HepG2 (cell line): ENCODE measurements around the gene SOX4. TPM values are rescaled to one million over a fixed set of nuclear protein-coding genes. Genes with fewer than 3 reads are reported as not detected.

ENCODE experiments used
- ETS1 ChIP-seq: sonication (generic); formaldehyde crosslinking; IDR thresholded peaks from 2 replicates; pipeline ENCODE4 v1.4.0; 2020; ENCODE audit warnings: missing genetic modification reagents
- MAF1 ChIP-seq: sonication (generic); formaldehyde crosslinking; IDR thresholded peaks from 2 replicates; pipeline ENCODE4 v1.5.0; 2020; ENCODE audit warnings: missing genetic modification reagents, borderline replicate concordance
- RNF2 ChIP-seq: fragments of 450-650 bp; conservative IDR thresholded peaks from 2 replicates; pipeline ENCODE4 v1.6.1; 2016; ENCODE audit warnings: low read depth
- SETDB1 ChIP-seq: sonication (generic); formaldehyde crosslinking; IDR thresholded peaks from 2 replicates; pipeline ENCODE4 v1.5.1; 2020; ENCODE audit warnings: missing genetic modification reagents, mild to moderate bottlenecking, borderline replicate concordance
- SOX13 ChIP-seq, 3 experiments: fragments of 450-650 bp in 1 of 3; sonication (generic) in 1 of 3; formaldehyde crosslinking in 1 of 3; IDR thresholded peaks in 2 of 3; conservative IDR thresholded peaks in 1 of 3; 2 replicates each; pipeline versions ENCODE4 v1.5.0 to v1.6.1; 2016 to 2020; ENCODE audit warnings: antibody characterized with exemption in 1 of 3, mild to moderate bottlenecking in 1 of 3, missing compliant biosample characterization in 1 of 3, missing genetic modification reagents in 1 of 3, moderate library complexity in 1 of 3
- TFDP1 ChIP-seq: IDR thresholded peaks from 2 replicates; pipeline ENCODE4 v1.6.1; 2016; ENCODE audit warnings: missing compliant biosample characterization, missing genetic modification reagents, borderline replicate concordance
- WIZ ChIP-seq: sonication (generic); formaldehyde crosslinking; IDR thresholded peaks from 2 replicates; pipeline ENCODE4 v1.5.1; 2020; ENCODE audit warnings: mild to moderate bottlenecking, missing genetic modification reagents
- ZNF121 ChIP-seq: sonication (generic); formaldehyde crosslinking; IDR thresholded peaks from 2 replicates; pipeline ENCODE4 v1.5.0; 2020; ENCODE audit warnings: mild to moderate bottlenecking, missing genetic modification reagents
- ZNF687 ChIP-seq: sonication (generic); formaldehyde crosslinking; IDR thresholded peaks from 2 replicates; pipeline ENCODE4 v1.5.1; 2020; ENCODE audit warnings: mild to moderate bottlenecking, missing genetic modification reagents, moderate library complexity
- ZSCAN21 ChIP-seq: sonication (generic); formaldehyde crosslinking; IDR thresholded peaks from 2 replicates; pipeline ENCODE4 v1.8.0; 2022; ENCODE audit warnings: mild to moderate bottlenecking, missing genetic modification reagents, moderate library complexity, borderline replicate concordance
- polyA plus RNA-seq, 8 experiments: library from polyadenylated mRNA; depleted of rRNA in 3 of 8; stranded (reverse) in 7 of 8; unstranded in 1 of 8; fragments of >200 nt; fragmentation: Illumina TruSeq in 4 of 8; extraction: Trizol in 4 of 8; gene quantifications; 2 replicates each; pipeline versions ENCODE4 v1.2.1 to v1.2.3, GENCODE V29; 2011 to 2016; ENCODE audit warnings: low read depth in 4 of 8, missing spikeins in 1 of 8, mixed read lengths in 1 of 8; ENCODE audit not compliant: insufficient read depth in 1 of 8
- total RNA-seq, 5 experiments: library from RNA; depleted of rRNA; stranded (reverse); fragments of >200 nt; fragmentation: Illumina TruSeq; extraction: Trizol; gene quantifications; 2 replicates each; pipeline ENCODE4 v1.2.3, GENCODE V29; 2016; ENCODE audit warnings: low read depth in 1 of 5
- TF ChIP-seq, protein P1 (sequence below): sonication (generic); formaldehyde crosslinking; IDR thresholded peaks from 2 replicates; pipeline ENCODE4 v1.8.0; 2022; ENCODE audit warnings: mild to moderate bottlenecking, missing genetic modification reagents; ENCODE audit not compliant: insufficient replicate concordance
- TF ChIP-seq, protein P2 (sequence below): sonication (generic); formaldehyde crosslinking; IDR thresholded peaks from 2 replicates; pipeline ENCODE4 v1.4.0; 2020; ENCODE audit warnings: missing genetic modification reagents
- TF ChIP-seq, protein P3 (sequence below): sonication (generic); formaldehyde crosslinking; IDR thresholded peaks from 2 replicates; pipeline ENCODE4 v1.8.0; 2022; ENCODE audit warnings: mild to moderate bottlenecking, missing genetic modification reagents, borderline replicate concordance

SOX4 gene
- total and polyA plus RNA-seq, 2 of the 13 experiments (the other 11 are each of a cell fraction or from before 2014, with no cell fraction given) = 2.6 to 3.4 TPM

- no peak for TF ChIP-seq MAF1 (CRISPR knock-in tag)
- no peak for TF ChIP-seq ZNF687
- TF ChIP-seq, protein P1, sequence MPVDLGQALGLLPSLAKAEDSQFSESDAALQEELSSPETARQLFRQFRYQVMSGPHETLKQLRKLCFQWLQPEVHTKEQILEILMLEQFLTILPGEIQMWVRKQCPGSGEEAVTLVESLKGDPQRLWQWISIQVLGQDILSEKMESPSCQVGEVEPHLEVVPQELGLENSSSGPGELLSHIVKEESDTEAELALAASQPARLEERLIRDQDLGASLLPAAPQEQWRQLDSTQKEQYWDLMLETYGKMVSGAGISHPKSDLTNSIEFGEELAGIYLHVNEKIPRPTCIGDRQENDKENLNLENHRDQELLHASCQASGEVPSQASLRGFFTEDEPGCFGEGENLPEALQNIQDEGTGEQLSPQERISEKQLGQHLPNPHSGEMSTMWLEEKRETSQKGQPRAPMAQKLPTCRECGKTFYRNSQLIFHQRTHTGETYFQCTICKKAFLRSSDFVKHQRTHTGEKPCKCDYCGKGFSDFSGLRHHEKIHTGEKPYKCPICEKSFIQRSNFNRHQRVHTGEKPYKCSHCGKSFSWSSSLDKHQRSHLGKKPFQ (CRISPR knock-in tag) = no peak
- TF ChIP-seq RNF2 = peak; percentile 28; the same call in 1 of the 2 replicates
- 0 out of 2 replicates have a peak, but pooled peaks have one; percentile 59 for TF ChIP-seq SETDB1
- 0 out of 2 replicates have a peak, but pooled peaks have one; percentile 37 for TF ChIP-seq ZSCAN21 (CRISPR knock-in tag)
- TF ChIP-seq SOX13 (IDR thresholded peaks at IDR 0.05) = no peak
- peak in 1 of 2 experiments; percentile 15; a peak in 1 of 4 replicates for TF ChIP-seq SOX13 (CRISPR knock-in tag; conservative IDR thresholded peaks at IDR 0.05 in 1 of 2, IDR thresholded peaks at IDR 0.05 in 1 of 2)
- TF ChIP-seq, protein P2, sequence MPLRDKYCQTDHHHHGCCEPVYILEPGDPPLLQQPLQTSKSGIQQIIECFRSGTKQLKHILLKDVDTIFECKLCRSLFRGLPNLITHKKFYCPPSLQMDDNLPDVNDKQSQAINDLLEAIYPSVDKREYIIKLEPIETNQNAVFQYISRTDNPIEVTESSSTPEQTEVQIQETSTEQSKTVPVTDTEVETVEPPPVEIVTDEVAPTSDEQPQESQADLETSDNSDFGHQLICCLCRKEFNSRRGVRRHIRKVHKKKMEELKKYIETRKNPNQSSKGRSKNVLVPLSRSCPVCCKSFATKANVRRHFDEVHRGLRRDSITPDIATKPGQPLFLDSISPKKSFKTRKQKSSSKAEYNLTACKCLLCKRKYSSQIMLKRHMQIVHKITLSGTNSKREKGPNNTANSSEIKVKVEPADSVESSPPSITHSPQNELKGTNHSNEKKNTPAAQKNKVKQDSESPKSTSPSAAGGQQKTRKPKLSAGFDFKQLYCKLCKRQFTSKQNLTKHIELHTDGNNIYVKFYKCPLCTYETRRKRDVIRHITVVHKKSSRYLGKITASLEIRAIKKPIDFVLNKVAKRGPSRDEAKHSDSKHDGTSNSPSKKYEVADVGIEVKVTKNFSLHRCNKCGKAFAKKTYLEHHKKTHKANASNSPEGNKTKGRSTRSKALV (CRISPR knock-in tag) = peak; percentile 100
- no peak for TF ChIP-seq TFDP1 (CRISPR knock-in tag)
- TF ChIP-seq, protein P3, sequence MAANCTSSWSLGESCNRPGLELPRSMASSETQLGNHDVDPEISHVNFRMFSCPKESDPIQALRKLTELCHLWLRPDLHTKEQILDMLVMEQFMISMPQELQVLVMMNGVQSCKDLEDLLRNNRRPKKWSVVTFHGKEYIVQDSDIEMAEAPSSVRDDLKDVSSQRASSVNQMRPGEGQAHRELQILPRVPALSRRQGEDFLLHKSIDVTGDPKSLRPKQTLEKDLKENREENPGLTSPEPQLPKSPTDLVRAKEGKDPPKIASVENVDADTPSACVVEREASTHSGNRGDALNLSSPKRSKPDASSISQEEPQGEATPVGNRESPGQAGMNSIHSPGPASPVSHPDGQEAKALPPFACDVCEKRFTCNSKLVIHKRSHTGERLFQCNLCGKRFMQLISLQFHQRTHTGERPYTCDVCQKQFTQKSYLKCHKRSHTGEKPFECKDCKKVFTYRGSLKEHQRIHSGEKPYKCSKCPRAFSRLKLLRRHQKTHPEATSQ (CRISPR knock-in tag) = no peak
- no peak for TF ChIP-seq ETS1 (CRISPR knock-in tag)
- no peak for TF ChIP-seq WIZ
- no peak for TF ChIP-seq ZNF121 (CRISPR knock-in tag)
Observed at GRCh38 chr6:21587179-21587960, 6.2 kb upstream of the SOX4 start (continued).
